IMR-90 (cell line): Measurements from ENCODE around the gene IGSF22. TPM values are rescaled to one million over a fixed set of nuclear protein-coding genes. Genes with fewer than 3 reads are reported as not detected.

ENCODE experiments used
- ATAC-seq: fragments of 200-7000 bp; cut with Tn5 transposase; 2 replicates; pipeline ENCODE4 v1.9.1; 2020; ENCODE audit warnings: low read depth, mild to moderate bottlenecking, moderate library complexity
- BruUV-seq: library from RNA; stranded (reverse); fragments of 400-500 nt; replicated peaks from 2 replicates; lab custom pipeline; 2021; lab: Mats Ljungman, UMichigan
- CTCF ChIA-PET: fragments of 300-600 bp; formaldehyde crosslinking; extraction: SDS; loops from one replicate; lab custom pipeline; 2021; ENCODE audit warnings: antibody characterized with exemption; lab: Yijun Ruan, JAX
- POLR2A ChIA-PET: fragments of 300-600 bp; sonication (Branson Sonifier 250); formaldehyde crosslinking; loops from one replicate; lab custom pipeline; 2022; ENCODE audit warnings: antibody characterized with exemption; ENCODE audit not compliant: unreplicated experiment; lab: Charles Lee
- DNase-seq: peaks from one replicate; pipeline ENCODE4 v3.0.0; 2013
- H2AFZ ChIP-seq: replicated peaks from 2 replicates; pipeline ENCODE3; 2013; ENCODE audit warnings: low read length, mild to moderate bottlenecking; ENCODE audit not compliant: poor library complexity
- H2AK5ac ChIP-seq: 2 replicates; pipeline ENCODE4 v1.6.1; 2013; ENCODE audit warnings: low read depth, low read length, inconsistent platforms
- H2AK9ac ChIP-seq: replicated peaks from 2 replicates; pipeline ENCODE3; 2013; ENCODE audit warnings: mild to moderate bottlenecking, low read depth, low read length, moderate library complexity; ENCODE audit not compliant: poor library complexity
- H2BK120ac ChIP-seq: 2 replicates; pipeline ENCODE4 v1.6.1; 2013; ENCODE audit warnings: low read depth, low read length, inconsistent platforms
- H2BK15ac ChIP-seq: 3 replicates; pipeline ENCODE4 v1.6.1; 2013; ENCODE audit warnings: low read depth, low read length, inconsistent platforms
- H2BK20ac ChIP-seq: 2 replicates; pipeline ENCODE4 v1.6.1; 2013; ENCODE audit warnings: low read depth, mild to moderate bottlenecking, inconsistent platforms, low read length, moderate library complexity
- H2BK5ac ChIP-seq: 2 replicates; pipeline ENCODE4 v1.6.1; 2013; ENCODE audit warnings: mild to moderate bottlenecking, low read depth, low read length, inconsistent platforms; ENCODE audit not compliant: poor library complexity, severe bottlenecking
- H3K14ac ChIP-seq: replicated peaks from 2 replicates; pipeline ENCODE4 v1.6.1; 2013; ENCODE audit warnings: low read depth, low read length, inconsistent platforms
- H3K18ac ChIP-seq: 2 replicates; pipeline ENCODE4 v1.6.1; 2013; ENCODE audit warnings: low read depth, low read length, control low read depth
- H3K23ac ChIP-seq: 2 replicates; pipeline ENCODE4 v1.6.1; 2013; ENCODE audit warnings: low read depth, low read length, inconsistent platforms
- H3K27ac ChIP-seq: 2 replicates; pipeline ENCODE4 v1.5.1; 2013; ENCODE audit warnings: mild to moderate bottlenecking, control low read depth, low read length; ENCODE audit not compliant: insufficient read depth
- H3K27me3 ChIP-seq: 2 replicates; pipeline ENCODE4 v1.6.1; 2013; ENCODE audit warnings: low read length; ENCODE audit not compliant: control insufficient read depth, insufficient read depth
- H3K36me3 ChIP-seq: 2 replicates; pipeline ENCODE4 v1.6.1; 2013; ENCODE audit warnings: low read length, mixed read lengths; ENCODE audit not compliant: control insufficient read depth, insufficient read depth
- H3K4ac ChIP-seq: 2 replicates; pipeline ENCODE4 v1.6.1; 2013; ENCODE audit warnings: low read depth, low read length, inconsistent platforms
- H3K4me1 ChIP-seq: 2 replicates; pipeline ENCODE4 v1.6.1; 2013; ENCODE audit warnings: low read length, mixed read lengths; ENCODE audit not compliant: control insufficient read depth, insufficient read depth
- H3K4me2 ChIP-seq: 2 replicates; pipeline ENCODE4 v1.6.1; 2013; ENCODE audit warnings: low read depth, mild to moderate bottlenecking, control low read depth, low read length, moderate library complexity
- H3K4me3 ChIP-seq: 2 replicates; pipeline ENCODE4 v1.5.1; 2013; ENCODE audit warnings: low read depth, mild to moderate bottlenecking, control low read depth, low read length, moderate library complexity; ENCODE audit not compliant: insufficient read depth
- H3K56ac ChIP-seq: 2 replicates; pipeline ENCODE4 v1.6.1; 2013; ENCODE audit warnings: low read length, inconsistent platforms; ENCODE audit not compliant: insufficient read depth; ENCODE audit errors: extremely low read depth
- H3K79me1 ChIP-seq, 2 experiments: 2 replicates each; pipeline ENCODE4 v1.6.1; 2013; ENCODE audit warnings: low read length in 2 of 2, inconsistent platforms in 1 of 2, low read depth in 1 of 2
- H3K9ac ChIP-seq: 2 replicates; pipeline ENCODE4 v1.6.1; 2013; ENCODE audit warnings: low read depth, low read length, control low read depth
- H3K9me1 ChIP-seq: 2 replicates; pipeline ENCODE4 v1.6.1; 2013; ENCODE audit warnings: low read length, inconsistent platforms; ENCODE audit not compliant: insufficient read depth
- H3K9me3 ChIP-seq: 2 replicates; pipeline ENCODE4 v1.6.1; 2013; ENCODE audit warnings: low read length; ENCODE audit not compliant: control insufficient read depth, insufficient read depth
- H4K20me1 ChIP-seq: 2 replicates; pipeline ENCODE4 v1.6.1; 2013; ENCODE audit warnings: low read length, inconsistent platforms; ENCODE audit not compliant: insufficient read depth
- H4K5ac ChIP-seq: 2 replicates; pipeline ENCODE4 v1.6.1; 2013; ENCODE audit warnings: mild to moderate bottlenecking, low read depth, low read length, control low read depth
- H4K8ac ChIP-seq, 2 experiments: 2 replicates each; pipeline ENCODE4 v1.6.1; 2013; ENCODE audit warnings: low read depth in 2 of 2, low read length in 2 of 2, control low read depth in 1 of 2, inconsistent platforms in 1 of 2
- H4K91ac ChIP-seq: 2 replicates; pipeline ENCODE4 v1.6.1; 2013; ENCODE audit warnings: low read depth, low read length, inconsistent platforms; ENCODE audit not compliant: insufficient read depth
- CHD1 ChIP-seq: IDR thresholded peaks from 2 replicates; pipeline ENCODE4 v1.6.1; 2012; ENCODE audit warnings: low read depth, low read length, improper control_type of control experiment
- FOS ChIP-seq: fragments of 150-350 bp; IDR thresholded peaks from 2 replicates; pipeline ENCODE4 v1.6.1; 2016; ENCODE audit warnings: low read depth, low read length
- MAFK ChIP-seq: IDR thresholded peaks from 2 replicates; pipeline ENCODE4 v1.6.1; 2012; ENCODE audit warnings: low read depth, low read length, improper control_type of control experiment
- MAZ ChIP-seq: IDR thresholded peaks from 2 replicates; pipeline ENCODE4 v1.6.1; 2012; ENCODE audit warnings: low read depth, mild to moderate bottlenecking, low read length, improper control_type of control experiment, moderate library complexity, borderline replicate concordance
- MXI1 ChIP-seq: IDR thresholded peaks from 2 replicates; pipeline ENCODE4 v1.6.1; 2012; ENCODE audit warnings: low read depth, mild to moderate bottlenecking, low read length, moderate library complexity, borderline replicate concordance
- NFE2L2 ChIP-seq: fragments of 150-350 bp; IDR thresholded peaks from 2 replicates; pipeline ENCODE4 v1.6.1; 2016; ENCODE audit warnings: low read depth, mild to moderate bottlenecking, low read length
- POLR2A ChIP-seq: IDR thresholded peaks from 2 replicates; pipeline ENCODE4 v1.6.1; 2012; ENCODE audit warnings: mild to moderate bottlenecking, low read depth, low read length
- RAD21 ChIP-seq: IDR thresholded peaks from 2 replicates; pipeline ENCODE4 v1.6.1; 2012; ENCODE audit warnings: low read length, improper control_type of control experiment
- RCOR1 ChIP-seq: IDR thresholded peaks from 2 replicates; pipeline ENCODE4 v1.6.1; 2012; ENCODE audit warnings: mild to moderate bottlenecking, low read length, improper control_type of control experiment; ENCODE audit not compliant: insufficient replicate concordance
- SMC3 ChIP-seq: fragments of 150-350 bp; IDR thresholded peaks from 2 replicates; pipeline ENCODE4 v1.6.1; 2016; ENCODE audit warnings: low read depth, mild to moderate bottlenecking, antibody characterized with exemption, low read length, moderate library complexity
- WGBS, 2 experiments: methylation state at CpG; one replicate each; pipeline versions ENCODE4 v1.1.5 to v1.1.7; 2013; ENCODE audit warnings: missing lambda C conversion rate in 2 of 2; ENCODE audit not compliant: insufficient read length in 1 of 2; ENCODE audit errors: extremely low coverage in 2 of 2; 5-methylcytosine and 5-hydroxymethylcytosine counted together
- dilution Hi-C: fragments of 300-500 bp; cut with HindIII; formaldehyde crosslinking; loops from one replicate; pipeline ENCODE4 v1.14.3; 2018; ENCODE audit warnings: low sequenced_read_pairs; ENCODE audit not compliant: unreplicated experiment
- in situ Hi-C: fragments of 300-500 bp; cut with MboI; formaldehyde crosslinking; loops from 3 replicates; pipeline ENCODE4 v1.14.3; 2019; ENCODE audit warnings: low sequenced_read_pairs, inconsistent platforms, mixed read lengths
- intact Hi-C: fragments of 100-400 bp; cut with micrococcal nuclease; formaldehyde crosslinking; loops from 2 replicates; pipeline ENCODE4 v1.10.0; 2022
- polyA plus RNA-seq, 3 experiments: library from polyadenylated mRNA; depleted of rRNA; stranded (reverse); fragments of >200 nt; gene quantifications; 2 replicates each; pipeline ENCODE4 v1.2.3, GENCODE V29; 2012; ENCODE audit warnings: low replicate concordance in 1 of 3
- total RNA-seq: library from RNA; depleted of rRNA; stranded (reverse); fragments of >200 nt; gene quantifications from 2 replicates; pipeline ENCODE4 v1.2.3, GENCODE V29; 2012
- TF ChIP-seq, protein P1 (sequence below): conservative IDR thresholded peaks from 2 replicates; pipeline ENCODE4 v1.5.1; 2012; ENCODE audit warnings: mild to moderate bottlenecking, low read depth, low read length, improper control_type of control experiment
- TF ChIP-seq, protein P2 (sequence below): fragments of 150-350 bp; IDR thresholded peaks from 2 replicates; pipeline ENCODE4 v1.6.1; 2016; ENCODE audit warnings: low read depth, mild to moderate bottlenecking, low read length, moderate library complexity, borderline replicate concordance

IGSF22 gene
- total and polyA plus RNA-seq, 2 of the 4 experiments (the other 2 are of a cell fraction), result not detected

DNA sequence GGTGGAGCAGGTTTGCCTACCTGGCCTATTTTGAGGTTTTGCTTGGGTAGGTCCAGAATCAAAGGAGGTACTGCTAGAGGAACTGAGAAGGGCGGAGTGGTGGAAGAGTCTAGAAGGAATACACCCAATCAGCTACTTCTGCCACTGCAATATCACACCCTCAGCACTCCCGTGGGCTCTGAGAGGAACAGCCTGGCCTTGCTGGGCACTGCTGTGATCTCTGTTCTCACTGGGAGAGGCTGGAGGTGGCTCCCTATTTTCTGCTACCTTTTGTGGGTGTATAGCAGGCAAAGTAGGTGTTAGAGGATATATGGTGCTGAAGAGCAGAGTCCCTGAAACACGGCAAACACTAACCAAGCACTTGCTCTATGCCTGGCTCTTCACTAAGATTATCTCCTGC is 25.0 kb upstream of the IGSF22 start:
- Histone ChIP-seq H2BK5ac (no peak overlapping the region), H2AK5ac (no peak overlapping the region), H3K79me1 (no peaks in the 10 kb centered on the region), H4K20me1 (no peaks in the 10 kb centered on the region), H3K9me1 (peaks cover 6% of the 10 kb centered on the region; the same call in 1 of the 2 replicates), H4K8ac (no peak overlapping the region), H2AK9ac (no peak overlapping the region), H3K56ac (no peak overlapping the region; the same call in 1 of the 2 replicates), H3K18ac (no peak overlapping the region), H3K23ac (no peak overlapping the region), H4K91ac (no peak overlapping the region), H2BK20ac (no peak overlapping the region), H3K14ac (no peak overlapping the region), H4K5ac (no peak overlapping the region), H3K9me3 (no peaks in the 10 kb centered on the region), H3K4me3 (no peak overlapping the region), H2BK15ac (no peak overlapping the region), H3K36me3 (no peaks in the 10 kb centered on the region), H2BK120ac (no peak overlapping the region), H3K27me3 (no peaks in the 10 kb centered on the region; the same call in 1 of the 2 replicates), H3K4me2 (no peak overlapping the region), H3K27ac (no peak overlapping the region), H3K4ac (no peak overlapping the region), H3K9ac (no peak overlapping the region), H2AFZ (no peak overlapping the region), H3K4me1 (peaks cover 5% of the 10 kb centered on the region)
- no TSS peak for BruUV-seq
- ChIA-PET POLR2A (no interaction called here), CTCF (no interaction called here)
- WGBS, 2 experiments, result no CpG with 5 or more reads among the region's 3 CpGs
- DNase-seq (no peak), ATAC-seq (no peak)
- intact Hi-C loops, result no loop called here
- in situ Hi-C loops, result no loop called here
- dilution Hi-C loops, result no loop called here
- TF ChIP-seq RCOR1 (no peak), MXI1 (no peak), MAFK (no peak), SMC3 (no peak), FOS (no peak), CHD1 (no peak), NFE2L2 (no peak), MAZ (no peak), RAD21 (no peak), POLR2A (no peak)
- TF ChIP-seq, protein P1, sequence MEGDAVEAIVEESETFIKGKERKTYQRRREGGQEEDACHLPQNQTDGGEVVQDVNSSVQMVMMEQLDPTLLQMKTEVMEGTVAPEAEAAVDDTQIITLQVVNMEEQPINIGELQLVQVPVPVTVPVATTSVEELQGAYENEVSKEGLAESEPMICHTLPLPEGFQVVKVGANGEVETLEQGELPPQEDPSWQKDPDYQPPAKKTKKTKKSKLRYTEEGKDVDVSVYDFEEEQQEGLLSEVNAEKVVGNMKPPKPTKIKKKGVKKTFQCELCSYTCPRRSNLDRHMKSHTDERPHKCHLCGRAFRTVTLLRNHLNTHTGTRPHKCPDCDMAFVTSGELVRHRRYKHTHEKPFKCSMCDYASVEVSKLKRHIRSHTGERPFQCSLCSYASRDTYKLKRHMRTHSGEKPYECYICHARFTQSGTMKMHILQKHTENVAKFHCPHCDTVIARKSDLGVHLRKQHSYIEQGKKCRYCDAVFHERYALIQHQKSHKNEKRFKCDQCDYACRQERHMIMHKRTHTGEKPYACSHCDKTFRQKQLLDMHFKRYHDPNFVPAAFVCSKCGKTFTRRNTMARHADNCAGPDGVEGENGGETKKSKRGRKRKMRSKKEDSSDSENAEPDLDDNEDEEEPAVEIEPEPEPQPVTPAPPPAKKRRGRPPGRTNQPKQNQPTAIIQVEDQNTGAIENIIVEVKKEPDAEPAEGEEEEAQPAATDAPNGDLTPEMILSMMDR, result no peak
- TF ChIP-seq, protein P2, sequence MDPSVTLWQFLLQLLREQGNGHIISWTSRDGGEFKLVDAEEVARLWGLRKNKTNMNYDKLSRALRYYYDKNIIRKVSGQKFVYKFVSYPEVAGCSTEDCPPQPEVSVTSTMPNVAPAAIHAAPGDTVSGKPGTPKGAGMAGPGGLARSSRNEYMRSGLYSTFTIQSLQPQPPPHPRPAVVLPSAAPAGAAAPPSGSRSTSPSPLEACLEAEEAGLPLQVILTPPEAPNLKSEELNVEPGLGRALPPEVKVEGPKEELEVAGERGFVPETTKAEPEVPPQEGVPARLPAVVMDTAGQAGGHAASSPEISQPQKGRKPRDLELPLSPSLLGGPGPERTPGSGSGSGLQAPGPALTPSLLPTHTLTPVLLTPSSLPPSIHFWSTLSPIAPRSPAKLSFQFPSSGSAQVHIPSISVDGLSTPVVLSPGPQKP, result no peak
